Stimulated activated CD8-positive, alpha-beta memory T cell treated with anti-CD3 and anti-CD28 coated beads, Interleukin-2, amount 100 ng/mL, for 48 hours (primary cell): Measurements from ENCODE around the gene TEAD1.

Source experiments
- DNase-seq, 2 donors: peaks; one replicate each; pipeline ENCODE4 v3.0.0-alpha.2; 2020; ENCODE audit warnings: low read depth in 2 of 2

Gene TEAD1

DNA sequence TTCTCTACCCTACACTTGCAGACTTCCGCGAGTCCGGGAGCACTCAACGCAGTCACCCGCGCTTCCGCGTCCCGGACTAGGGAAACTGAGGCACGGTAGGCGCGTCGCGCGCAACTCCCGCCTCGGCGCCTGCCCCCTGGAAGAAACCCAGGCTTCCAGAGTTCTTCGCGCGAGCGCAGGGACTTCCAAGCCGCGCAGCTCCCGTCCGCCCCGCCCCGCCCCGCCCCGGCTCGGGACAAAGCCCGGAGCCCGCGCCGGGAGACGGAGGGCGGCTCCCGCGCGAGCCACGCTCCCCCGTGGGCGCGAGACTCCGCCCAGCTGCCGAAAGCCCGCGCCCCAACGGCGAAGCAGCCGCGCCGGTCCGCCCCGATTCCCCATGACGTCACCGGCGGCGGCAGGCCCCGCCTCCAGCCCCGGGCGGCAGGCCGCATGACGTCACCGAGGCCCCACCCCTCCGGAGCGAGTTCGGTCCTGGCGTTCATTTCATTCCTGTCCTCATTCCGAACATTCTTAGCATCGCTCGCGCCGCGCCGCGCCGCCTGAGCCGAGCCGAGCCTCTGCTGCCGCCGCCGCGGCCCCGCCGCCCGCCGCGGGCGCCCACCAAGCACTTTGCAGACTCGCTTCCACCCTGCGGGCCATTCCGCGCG lies at the start of gene TEAD1:
TEAD1 (plus strand) TSS at position 498 of the 647 bp plus-strand sequence.
- DNase-seq = peak; percentile 70 to 83

DNA sequence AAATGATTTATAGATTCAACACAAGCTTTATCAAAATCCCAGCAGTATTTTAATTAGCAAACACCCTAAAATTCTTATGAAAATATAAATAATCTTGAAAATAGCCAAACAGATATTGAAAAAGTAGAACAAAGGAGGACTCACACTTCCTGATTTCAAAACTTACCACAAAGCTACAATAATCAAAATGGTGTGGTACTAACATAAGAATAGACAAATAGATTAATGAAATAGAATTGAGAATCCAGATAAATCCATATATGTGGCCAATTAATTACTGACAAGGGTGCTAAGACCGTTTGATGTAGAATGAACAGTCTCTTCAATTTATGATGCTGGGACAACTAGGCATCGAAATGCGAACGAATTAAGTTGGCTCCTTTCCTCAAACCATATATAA lies 49.6 kb upstream of the TEAD1 start:
- no peak for DNase-seq

DNA sequence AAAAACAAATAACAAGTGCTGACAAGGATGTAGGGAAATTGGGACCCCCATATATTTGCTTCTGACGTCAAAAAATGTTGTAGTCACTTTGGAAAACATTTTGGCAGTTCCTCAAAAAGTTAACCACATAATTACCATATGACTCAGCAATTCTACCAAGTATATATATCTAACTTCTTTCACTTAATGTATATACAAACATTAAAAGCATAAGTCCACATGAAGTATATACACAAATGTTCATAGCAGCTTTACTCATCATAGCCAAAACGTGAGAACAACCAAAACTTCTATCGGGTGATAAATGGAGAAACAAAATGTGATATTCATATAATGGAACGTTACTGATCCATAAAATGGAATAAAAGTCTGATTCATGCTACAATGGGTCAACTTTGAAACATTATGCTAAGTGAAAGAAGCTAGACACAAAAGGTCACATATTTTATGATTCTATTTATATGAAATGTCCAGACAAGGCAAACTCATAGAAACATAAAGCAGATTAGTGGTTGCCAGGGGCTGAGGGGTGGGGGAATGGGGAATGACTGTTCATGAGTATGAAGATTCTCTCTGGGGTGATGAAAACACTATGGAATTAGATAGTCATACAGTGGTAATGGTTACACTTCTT lies 48.7 kb upstream of the TEAD1 start:
- DNase-seq = no peak

GRCh38 chr11:12626616-12627015 lies 47.6 kb upstream of the TEAD1 start:
- DNase-seq = no peak

GRCh38 chr11:12628314-12628713 lies 45.9 kb upstream of the TEAD1 start:
- no peak for DNase-seq

DNA sequence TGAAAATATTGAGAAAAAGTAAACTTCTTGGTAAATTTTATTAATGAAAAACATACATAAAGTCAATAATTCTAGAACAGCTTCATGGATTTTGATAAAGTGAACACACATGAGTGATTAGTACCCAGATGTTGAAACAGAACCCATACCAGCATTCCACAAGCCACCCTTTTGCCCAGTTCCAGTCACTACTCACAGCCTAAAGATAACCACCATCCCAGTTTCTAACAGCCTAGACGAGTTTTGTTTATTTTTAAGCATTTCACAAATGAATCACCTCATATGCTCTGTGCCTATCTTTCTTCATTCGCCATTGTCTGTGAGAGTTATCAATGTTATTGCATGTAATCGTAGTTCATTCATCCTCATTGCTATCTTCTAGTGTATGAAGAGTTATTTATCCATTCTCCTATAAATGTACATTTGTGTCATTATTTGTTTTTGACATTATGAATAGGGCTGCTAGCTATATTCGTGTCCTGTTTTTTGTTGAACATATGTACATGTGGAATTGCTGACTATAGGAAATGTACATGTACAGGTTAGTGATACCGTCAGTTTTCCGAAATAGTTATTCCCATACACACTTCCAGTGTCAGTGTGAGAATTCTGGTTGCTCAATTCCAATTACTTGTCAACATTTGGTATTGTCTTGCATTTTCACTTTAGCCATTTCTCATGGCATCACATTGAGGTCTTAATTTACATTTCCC lies 44.5 kb upstream of the TEAD1 start:
- DNase-seq = no peak

GRCh38 chr11:12631651-12632050 lies 42.6 kb upstream of the TEAD1 start:
- DNase-seq = no peak

DNA sequence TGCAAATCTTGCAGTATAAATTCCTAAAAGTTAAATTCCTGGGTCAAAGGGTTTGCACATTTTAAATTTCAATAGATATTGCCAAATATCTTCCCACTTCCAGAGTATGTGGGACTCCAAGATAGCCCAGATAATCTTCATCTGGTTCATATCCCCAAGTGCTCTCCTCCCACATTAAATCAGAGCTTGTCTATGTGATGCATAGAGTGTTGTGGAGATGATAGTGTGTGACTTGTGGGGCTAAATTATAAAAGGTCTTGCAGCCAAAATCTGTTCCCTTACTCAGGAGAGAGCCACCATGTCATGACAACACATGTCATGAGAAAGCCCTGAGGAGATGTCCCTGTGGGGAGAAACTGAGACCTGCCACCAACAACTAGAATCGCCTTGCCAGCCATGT lies 39.9 kb upstream of the TEAD1 start:
- DNase-seq = no peak

DNA sequence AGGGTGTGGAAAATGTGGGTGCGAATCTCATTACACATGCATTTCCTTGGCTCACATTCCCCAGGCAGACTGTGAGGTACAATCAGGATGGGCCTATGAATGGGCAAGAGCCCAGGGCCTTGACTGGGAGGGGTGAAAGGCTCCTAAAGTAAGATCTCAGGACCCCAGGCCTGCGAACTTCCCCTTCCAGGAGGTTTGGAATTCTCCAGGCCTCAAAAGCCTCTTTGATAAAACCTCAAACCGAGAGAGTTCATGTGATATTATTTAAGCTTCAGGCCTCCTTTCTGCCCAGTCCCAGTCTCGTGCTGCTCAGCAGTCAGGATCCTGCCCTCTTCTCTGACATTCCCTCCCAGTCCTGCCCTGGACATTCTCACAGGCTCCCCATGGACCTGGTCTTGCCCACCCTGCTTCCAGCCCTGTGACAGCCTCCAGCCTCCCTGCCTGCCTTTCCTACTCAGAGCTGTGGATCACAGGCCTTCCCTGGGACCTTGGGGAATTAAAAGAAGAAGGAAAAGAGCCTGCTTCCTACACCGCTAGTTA lies 37.3 kb upstream of the TEAD1 start:
- no peak for DNase-seq

DNA sequence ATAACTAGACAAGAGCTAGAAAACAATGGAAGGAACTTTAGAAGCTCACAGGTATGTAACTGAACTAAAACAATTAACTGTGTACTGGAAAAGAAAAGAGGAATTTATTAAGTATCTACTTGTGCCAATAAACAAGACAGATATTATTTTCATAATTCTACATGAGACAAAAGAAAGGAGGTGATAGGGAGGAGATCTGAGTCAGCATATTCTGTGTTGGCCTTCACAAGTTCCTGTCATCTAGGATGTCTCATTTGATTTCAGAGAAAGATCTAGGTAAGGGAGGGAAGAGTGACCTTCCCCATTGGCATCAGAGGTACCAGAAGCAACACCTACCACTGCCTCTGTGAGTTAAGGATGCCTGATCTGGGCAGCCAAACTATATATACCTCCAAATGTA lies 34.8 kb upstream of the TEAD1 start:
- no peak for DNase-seq

DNA sequence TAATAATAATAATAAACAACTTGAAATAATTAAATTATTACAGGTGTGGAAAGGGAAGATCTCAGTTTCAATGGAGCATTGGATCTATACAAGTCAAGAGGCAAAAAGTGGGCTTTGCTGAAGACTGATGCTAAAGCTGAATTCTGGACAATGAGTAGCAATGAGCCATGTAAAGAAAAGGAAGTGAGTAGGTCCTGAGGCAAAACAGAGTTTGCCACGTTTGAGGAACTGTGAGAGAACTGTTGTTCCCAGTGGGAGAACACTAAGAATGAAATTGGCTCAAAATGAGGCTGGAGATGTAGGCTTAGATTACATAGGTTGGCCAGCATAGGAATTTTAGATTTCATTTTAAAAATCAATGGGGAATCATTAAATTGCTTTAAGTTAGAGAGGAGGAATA lies 33.9 kb upstream of the TEAD1 start:
- DNase-seq = no peak

GRCh38 chr11:12640926-12641849 lies 33.0 kb upstream of the TEAD1 start:
- DNase-seq = no peak

DNA sequence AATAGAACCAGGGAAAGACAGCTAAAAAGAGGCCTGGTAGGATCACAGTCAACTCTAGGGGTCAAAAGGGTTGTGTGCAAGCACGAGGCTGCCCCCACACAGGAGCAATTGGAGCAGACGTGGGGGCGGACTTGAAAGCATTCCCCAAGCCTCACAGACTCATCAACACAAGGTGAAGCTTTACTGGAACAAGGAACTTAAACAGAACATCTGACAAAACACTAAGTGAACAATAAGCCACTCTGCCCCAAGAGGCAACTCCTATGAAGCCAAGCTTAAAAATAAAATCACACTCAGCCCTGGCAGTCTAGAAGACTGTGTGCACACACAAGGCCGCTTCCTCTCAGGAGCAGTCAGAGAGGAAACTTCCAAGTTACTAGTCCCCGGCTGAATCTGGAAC lies 32.2 kb upstream of the TEAD1 start:
- no peak for DNase-seq

DNA sequence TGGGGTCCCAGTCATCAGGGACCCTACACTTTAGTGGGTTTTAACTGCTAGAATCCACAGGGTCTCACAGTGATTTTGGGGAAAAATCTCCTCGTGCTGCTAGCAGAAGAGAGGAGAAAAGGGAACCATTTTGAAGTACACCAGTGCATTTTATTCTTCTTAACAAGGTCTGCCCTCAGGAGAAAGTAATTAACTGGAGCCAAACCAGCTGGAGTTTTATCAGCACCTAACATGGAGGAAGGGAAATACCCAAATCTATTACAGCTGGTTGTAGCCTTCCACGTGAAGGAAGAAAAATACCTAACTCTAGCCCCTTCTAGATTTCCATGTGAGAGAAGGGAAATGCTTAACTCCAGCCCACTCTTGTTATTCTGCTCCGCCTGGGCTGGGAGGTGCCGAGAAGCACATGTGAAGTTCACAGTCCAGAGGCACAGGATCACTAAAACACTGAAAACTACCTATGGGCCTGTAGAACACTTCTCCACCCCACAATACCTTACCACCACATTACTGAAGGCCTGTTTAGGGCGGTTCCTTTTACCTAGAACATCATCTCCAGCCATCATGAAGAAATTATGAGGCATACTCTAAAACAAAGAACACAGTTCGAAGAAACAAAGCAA lies 31.3 kb upstream of the TEAD1 start:
- no peak for DNase-seq

GRCh38 chr11:12646478-12646877 lies 27.7 kb upstream of the TEAD1 start:
- DNase-seq = no peak

- DNase-seq = no peak
These were observed 20.5 kb upstream of the TEAD1 start for GRCh38 chr11:12653729-12654128.

- no peak for DNase-seq
These were observed 18.4 kb upstream of the TEAD1 start for GRCh38 chr11:12655842-12656241.

- DNase-seq = no peak
These were observed 16.9 kb upstream of the TEAD1 start for GRCh38 chr11:12657336-12657735.

GRCh38 chr11:12657981-12658380 lies 16.2 kb upstream of the TEAD1 start:
- DNase-seq = no peak

GRCh38 chr11:12662101-12662689 lies 12.0 kb upstream of the TEAD1 start:
- no peak for DNase-seq

DNA sequence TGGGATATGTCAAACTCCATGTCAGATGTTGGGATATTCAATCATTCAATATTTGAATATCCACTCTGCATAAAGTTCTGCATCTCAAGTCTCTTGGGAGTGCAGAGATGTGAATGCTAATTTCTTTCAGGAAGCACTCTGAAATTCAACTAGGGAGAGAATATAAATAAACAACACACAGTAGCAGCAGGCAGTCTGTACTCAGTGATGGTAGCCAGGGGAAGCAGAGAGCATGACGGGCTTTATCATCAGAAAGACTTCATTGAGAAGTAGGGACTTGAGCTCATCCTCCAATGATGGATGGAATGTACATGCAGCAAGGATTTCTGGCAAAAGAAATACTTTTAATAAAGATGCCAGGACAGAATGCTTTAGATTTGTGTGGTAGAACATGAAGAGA lies 9.8 kb upstream of the TEAD1 start:
- DNase-seq = no peak
